Spleen (tissue), 11 donors: ENCODE results near the gene CNTNAP5. TPM values are rescaled to one million over a fixed set of nuclear protein-coding genes. Genes with fewer than 3 reads are reported as not detected.

Source experiments
- DNase-seq: peaks from one replicate; pipeline ENCODE4 v3.0.0-alpha.2; 2020
- H3K27ac ChIP-seq, 8 donors: fragments of 200-600 bp; sonication (generic) in 7 of 8; 1 replicate in 4 of 8; 2 replicates in 4 of 8; pipeline versions ENCODE4 v1.5.0 to v1.8.0; 2016 to 2021; ENCODE audit warnings: inconsistent platforms in 4 of 8, mild to moderate bottlenecking in 4 of 8, moderate library complexity in 1 of 8
- H3K27me3 ChIP-seq, 7 donors: fragments of 200-600 bp; sonication (generic) in 6 of 7; replicated peaks in 1 of 7; 1 replicate in 4 of 7; 2 replicates in 3 of 7; pipeline versions ENCODE4 v1.5.0 to v1.8.0; 2016 to 2021; ENCODE audit warnings: inconsistent platforms in 3 of 7, mild to moderate bottlenecking in 1 of 7
- H3K36me3 ChIP-seq, 6 donors: fragments of 200-600 bp; sonication (generic) in 5 of 6; 1 replicate in 4 of 6; 2 replicates in 2 of 6; pipeline versions ENCODE4 v1.5.0 to v1.8.0; 2016 to 2021; ENCODE audit warnings: inconsistent platforms in 2 of 6
- H3K4me1 ChIP-seq, 6 donors: fragments of 200-600 bp; sonication (generic) in 5 of 6; 1 replicate in 3 of 6; 2 replicates in 3 of 6; pipeline versions ENCODE4 v1.5.0 to v1.8.0; 2016 to 2021; ENCODE audit warnings: inconsistent platforms in 3 of 6
- H3K4me3 ChIP-seq, 8 donors: fragments of 200-600 bp; sonication (generic) in 7 of 8; 1 replicate in 4 of 8; 2 replicates in 4 of 8; pipeline versions ENCODE4 v1.5.0 to v1.8.0; 2016 to 2021; ENCODE audit warnings: inconsistent platforms in 4 of 8, mild to moderate bottlenecking in 4 of 8, moderate library complexity in 2 of 8
- H3K9me3 ChIP-seq, 8 donors: fragments of 200-600 bp; sonication (generic) in 7 of 8; 1 replicate in 4 of 8; 2 replicates in 4 of 8; pipeline versions ENCODE4 v1.5.0 to v1.8.0; 2016 to 2021; ENCODE audit warnings: inconsistent platforms in 4 of 8
- CTCF ChIP-seq, 11 experiments: fragments of 200-600 bp in 7 of 11; fragments of 450-650 bp in 4 of 11; sonication (generic) in 4 of 11; IDR thresholded peaks in 8 of 11; conservative IDR thresholded peaks in 3 of 11; 1 replicate in 7 of 11; 2 replicates in 4 of 11; pipeline versions ENCODE4 v1.4.0 to v1.8.0; 2016 to 2021; ENCODE audit warnings: antibody characterized with exemption in 11 of 11, inconsistent platforms in 4 of 11, mild to moderate bottlenecking in 1 of 11
- POLR2A ChIP-seq, 3 donors: fragments of 450-650 bp; IDR thresholded peaks; one replicate each; pipeline ENCODE4 v1.5.1; 2017; ENCODE audit warnings: antibody characterized with exemption in 3 of 3, mild to moderate bottlenecking in 1 of 3
- POLR2AphosphoS5 ChIP-seq, 3 donors: sonication (generic); formaldehyde crosslinking; IDR thresholded peaks; one replicate each; pipeline ENCODE4 v1.5.1; 2017; ENCODE audit warnings: antibody characterized with exemption in 3 of 3
- WGBS, 5 donors: extraction: QIAGEN DNeasy Blood & Tissue Kit in 3 of 5; methylation state at CpG; one replicate each; pipeline versions ENCODE4 v1.1.5 to v1.1.7; 2013 to 2018; 5-methylcytosine and 5-hydroxymethylcytosine counted together
- intact Hi-C: fragments of 100-400 bp; cut with DNase I; formaldehyde crosslinking; loops from one replicate; pipeline ENCODE4 v1.15.0; 2023; ENCODE audit warnings: low total_unique reads
- polyA plus RNA-seq, 3 donors: library from polyadenylated mRNA; stranded (reverse); fragments of 200-250 nt; gene quantifications; one replicate each; pipeline ENCODE4 v1.2.1, GENCODE V29; 2013
- total RNA-seq, 7 donors: library from RNA; depleted of rRNA in 3 of 7; stranded (reverse); fragments of >200 nt in 3 of 7; fragmentation: NEBNext Ultra II Directional in 4 of 7; extraction: Animal tissue kit (Norgen Biotek cat#: 25700) in 4 of 7; gene quantifications; one replicate each; pipeline versions ENCODE4 v1.1.0 to v1.2.1, GENCODE V29; 2016 to 2021
- donor health status: healthy with polysubstance abuse.
- donor health status: DM: no; HTN: no; CAD: no; lungs with moderate emphysema.
- donor health status: DM: no; HTN: no; CAD: no.
- donor health status: Bipolar disorder and iron deficiency.
- donor health status: healthy.
- donor health status: DM: no; HTN: no; CAD: no.
- donor health status: DM: yes; HTN: yes; CAD: no.

Gene CNTNAP5
- total and polyA plus RNA-seq, 10 donors, result 0.18 TPM; not detected in 9

DNA sequence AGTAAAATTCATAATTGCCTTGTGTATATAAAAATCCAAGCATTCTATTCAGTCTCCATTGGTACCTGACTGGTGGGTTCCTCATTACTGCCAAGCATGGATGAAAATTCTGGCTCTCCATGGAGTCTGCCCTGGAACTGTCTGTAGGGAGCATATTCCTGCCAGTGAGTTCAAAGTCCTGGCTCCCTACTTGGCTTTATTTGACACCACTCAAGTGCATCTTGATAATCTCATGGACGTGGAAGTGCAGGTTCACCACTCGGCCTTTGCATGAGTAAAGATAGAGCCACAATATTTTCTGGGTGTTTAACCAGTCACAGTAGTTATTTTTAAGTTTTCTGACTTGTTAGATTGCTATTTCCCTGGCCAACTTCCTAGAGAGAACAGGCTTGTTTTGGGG lies 63.5 kb downstream of the CNTNAP5 start:
- no peak overlapping the region for H3K4me3 ChIP-seq
- 26 to 72% (median 62%) methylated on average over 2 of the region's 2 CpGs for WGBS, 5 donors
- no peaks in the 10 kb centered on the region for H3K27me3 ChIP-seq
- TF ChIP-seq CTCF (IDR thresholded peaks at IDR 0.05 in 8 of 11, conservative IDR thresholded peaks at IDR 0.05 in 3 of 11) (no peak), POLR2AphosphoS5 (IDR thresholded peaks at IDR 0.05) (no peak), POLR2A (IDR thresholded peaks at IDR 0.05) (no peak)
- no peaks in the 10 kb centered on the region for H3K36me3 ChIP-seq
- intact Hi-C loops, result no loop called here
- H3K9me3 ChIP-seq, result peaks cover 0 to 10% (median 1%) of the 10 kb centered on the region in 8 donors
- DNase-seq, result no peak
- H3K4me1 ChIP-seq, result no peaks in the 10 kb centered on the region
- H3K27ac ChIP-seq, result no peak overlapping the region

- intact Hi-C loops, result no loop called here
- H3K27ac ChIP-seq, result no peak overlapping the region
- no peaks in the 10 kb centered on the region for H3K4me1 ChIP-seq
- DNase-seq, result no peak
- H3K4me3 ChIP-seq, result no peak overlapping the region
- peaks cover 0 to 14% (median 1%) of the 10 kb centered on the region in 8 donors for H3K9me3 ChIP-seq
- H3K27me3 ChIP-seq, result no peaks in the 10 kb centered on the region
- H3K36me3 ChIP-seq, result no peaks in the 10 kb centered on the region
- WGBS, 5 donors, result 71 to 82% (median 81%) methylated on average over 5 of the region's 5 CpGs
- TF ChIP-seq POLR2A (IDR thresholded peaks at IDR 0.05), result no peak
- TF ChIP-seq POLR2AphosphoS5 (IDR thresholded peaks at IDR 0.05), result no peak
- TF ChIP-seq CTCF (IDR thresholded peaks at IDR 0.05 in 8 of 11, conservative IDR thresholded peaks at IDR 0.05 in 3 of 11), result no peak
These were observed 66.6 kb downstream of the CNTNAP5 start for GRCh38 chr2:124091721-124092120.

- H3K36me3 ChIP-seq, result no peaks in the 10 kb centered on the region
- peaks cover 0 to 12% (median 1%) of the 10 kb centered on the region in 8 donors for H3K9me3 ChIP-seq
- no peak for DNase-seq
- H3K4me3 ChIP-seq, result no peak overlapping the region
- TF ChIP-seq POLR2AphosphoS5 (IDR thresholded peaks at IDR 0.05), result no peak
- TF ChIP-seq POLR2A (IDR thresholded peaks at IDR 0.05), result no peak
- TF ChIP-seq CTCF (IDR thresholded peaks at IDR 0.05 in 8 of 11, conservative IDR thresholded peaks at IDR 0.05 in 3 of 11), result no peak
- H3K27ac ChIP-seq, result no peak overlapping the region
- H3K27me3 ChIP-seq, result no peaks in the 10 kb centered on the region
- H3K4me1 ChIP-seq, result no peaks in the 10 kb centered on the region
- intact Hi-C loops, result no loop called here
- 40 to 66% (median 55%) methylated on average over 2 of the region's 2 CpGs for WGBS, 5 donors
These were observed 67.6 kb downstream of the CNTNAP5 start for GRCh38 chr2:124092651-124093050.

GRCh38 chr2:124104914-124105313 lies 79.8 kb downstream of the CNTNAP5 start:
- Histone ChIP-seq H3K27me3 (no peaks in the 10 kb centered on the region), H3K36me3 (no peaks in the 10 kb centered on the region), H3K9me3 (peaks cover 0 to 7% (median 0%) of the 10 kb centered on the region in 8 donors), H3K27ac (no peak overlapping the region), H3K4me3 (no peak overlapping the region), H3K4me1 (no peaks in the 10 kb centered on the region)
- TF ChIP-seq CTCF (IDR thresholded peaks at IDR 0.05 in 8 of 11, conservative IDR thresholded peaks at IDR 0.05 in 3 of 11) (no peak), POLR2A (IDR thresholded peaks at IDR 0.05) (no peak), POLR2AphosphoS5 (IDR thresholded peaks at IDR 0.05) (no peak)
- WGBS, 5 donors, result 59 to 77% (median 68%) methylated on average over 1 of the region's 1 CpG
- DNase-seq, result no peak
- intact Hi-C loops, result no loop called here
